Thoracic aorta (tissue), 2 donors: ENCODE measurements around the gene ATRN. TPM values are rescaled to one million over a fixed set of nuclear protein-coding genes. Genes with fewer than 3 reads are reported as not detected.

Experiments
- ATAC-seq: fragments of 150-250 bp; one replicate; pipeline ENCODE4 v1.8.0; 2017; ENCODE audit warnings: low read depth; ENCODE audit not compliant: insufficient number of reproducible peaks, low FRiP score
- DNase-seq: peaks from one replicate; pipeline ENCODE4 v3.0.0-alpha.2; 2020; ENCODE audit warnings: low spot score
- H3K27ac ChIP-seq, 2 donors: fragments of 200-600 bp; sonication (generic); 1 replicate in 1 of 2; 2 replicates in 1 of 2; pipeline ENCODE4 v1.5.1; 2016; ENCODE audit warnings: mild to moderate bottlenecking in 2 of 2, moderate library complexity in 2 of 2
- H3K27me3 ChIP-seq: fragments of 200-600 bp; sonication (generic); replicated peaks from 2 replicates; pipeline ENCODE4 v1.6.0; 2016; ENCODE audit warnings: mild to moderate bottlenecking; ENCODE audit not compliant: insufficient read depth
- H3K36me3 ChIP-seq: fragments of 200-600 bp; sonication (generic); one replicate; pipeline ENCODE4 v1.5.1; 2016
- H3K4me1 ChIP-seq, 2 donors: fragments of 200-600 bp; sonication (generic); 1 replicate in 1 of 2; 2 replicates in 1 of 2; pipeline versions ENCODE4 v1.5.1 to v1.6.0; 2016; ENCODE audit warnings: low read depth in 2 of 2, mild to moderate bottlenecking in 1 of 2; ENCODE audit not compliant: control insufficient read depth in 1 of 2
- H3K4me3 ChIP-seq: fragments of 200-600 bp; sonication (generic); 2 replicates; pipeline ENCODE4 v1.5.1; 2016; ENCODE audit warnings: mild to moderate bottlenecking
- H3K9me3 ChIP-seq: fragments of 200-600 bp; sonication (generic); 2 replicates; pipeline ENCODE4 v1.5.1; 2016
- total RNA-seq, 2 donors: library from RNA; depleted of rRNA; stranded (reverse); fragments of >200 nt; gene quantifications; one replicate each; pipeline versions ENCODE4 v1.1.0 to v1.2.3, GENCODE V29; 2016
- TF ChIP-seq, protein P1 (sequence below): fragments of 200-600 bp; sonication (generic); IDR thresholded peaks from one replicate; pipeline ENCODE4 v1.5.1; 2019; ENCODE audit warnings: antibody characterized with exemption

Gene ATRN
- total RNA-seq, 2 donors from 2014 or later, result 25.0 to 32.9 TPM

DNA sequence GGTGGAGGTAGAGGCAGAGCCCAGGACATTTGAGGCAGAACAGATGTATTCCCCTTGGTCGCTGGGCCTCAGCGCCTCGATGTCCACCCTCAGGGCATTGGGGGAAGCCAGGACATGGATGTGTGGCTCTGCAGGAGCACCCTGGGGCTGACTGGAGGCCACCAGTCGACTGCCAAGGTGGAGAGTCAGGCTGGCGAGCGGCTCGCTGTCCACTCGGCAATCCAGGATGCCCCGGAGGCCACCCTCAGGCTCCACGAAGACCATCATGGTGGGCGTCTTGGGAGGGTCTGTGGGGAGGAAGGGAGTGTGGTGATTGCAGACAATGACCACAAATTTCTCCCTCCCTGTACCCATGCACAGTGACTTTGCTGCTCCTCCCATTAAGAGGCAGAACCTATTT, 219.2 kb downstream of the ATRN start:
- H3K9me3 ChIP-seq, result no peaks in the 10 kb centered on the region
- DNase-seq (no peak), ATAC-seq (no peak)
- H3K4me3 ChIP-seq, result no peak overlapping the region
- peaks cover 10 to 14% of the 10 kb centered on the region in 2 donors for H3K4me1 ChIP-seq
- TF ChIP-seq, protein P1, sequence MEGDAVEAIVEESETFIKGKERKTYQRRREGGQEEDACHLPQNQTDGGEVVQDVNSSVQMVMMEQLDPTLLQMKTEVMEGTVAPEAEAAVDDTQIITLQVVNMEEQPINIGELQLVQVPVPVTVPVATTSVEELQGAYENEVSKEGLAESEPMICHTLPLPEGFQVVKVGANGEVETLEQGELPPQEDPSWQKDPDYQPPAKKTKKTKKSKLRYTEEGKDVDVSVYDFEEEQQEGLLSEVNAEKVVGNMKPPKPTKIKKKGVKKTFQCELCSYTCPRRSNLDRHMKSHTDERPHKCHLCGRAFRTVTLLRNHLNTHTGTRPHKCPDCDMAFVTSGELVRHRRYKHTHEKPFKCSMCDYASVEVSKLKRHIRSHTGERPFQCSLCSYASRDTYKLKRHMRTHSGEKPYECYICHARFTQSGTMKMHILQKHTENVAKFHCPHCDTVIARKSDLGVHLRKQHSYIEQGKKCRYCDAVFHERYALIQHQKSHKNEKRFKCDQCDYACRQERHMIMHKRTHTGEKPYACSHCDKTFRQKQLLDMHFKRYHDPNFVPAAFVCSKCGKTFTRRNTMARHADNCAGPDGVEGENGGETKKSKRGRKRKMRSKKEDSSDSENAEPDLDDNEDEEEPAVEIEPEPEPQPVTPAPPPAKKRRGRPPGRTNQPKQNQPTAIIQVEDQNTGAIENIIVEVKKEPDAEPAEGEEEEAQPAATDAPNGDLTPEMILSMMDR, result no peak
- no peak overlapping the region for H3K27ac ChIP-seq
- H3K27me3 ChIP-seq, result no peaks in the 10 kb centered on the region
- H3K36me3 ChIP-seq, result no peaks in the 10 kb centered on the region

GRCh38 chr20:3690413-3690812, 219.6 kb downstream of the ATRN start:
- no peak overlapping the region for H3K4me3 ChIP-seq
- H3K9me3 ChIP-seq, result no peaks in the 10 kb centered on the region
- no peaks in the 10 kb centered on the region for H3K27me3 ChIP-seq
- H3K4me1 ChIP-seq, result peaks cover 10 to 14% of the 10 kb centered on the region in 2 donors
- H3K36me3 ChIP-seq, result no peaks in the 10 kb centered on the region
- DNase-seq, result no peak
- H3K27ac ChIP-seq, result no peak overlapping the region
- TF ChIP-seq, protein P1, result no peak
- ATAC-seq, result no peak

DNA sequence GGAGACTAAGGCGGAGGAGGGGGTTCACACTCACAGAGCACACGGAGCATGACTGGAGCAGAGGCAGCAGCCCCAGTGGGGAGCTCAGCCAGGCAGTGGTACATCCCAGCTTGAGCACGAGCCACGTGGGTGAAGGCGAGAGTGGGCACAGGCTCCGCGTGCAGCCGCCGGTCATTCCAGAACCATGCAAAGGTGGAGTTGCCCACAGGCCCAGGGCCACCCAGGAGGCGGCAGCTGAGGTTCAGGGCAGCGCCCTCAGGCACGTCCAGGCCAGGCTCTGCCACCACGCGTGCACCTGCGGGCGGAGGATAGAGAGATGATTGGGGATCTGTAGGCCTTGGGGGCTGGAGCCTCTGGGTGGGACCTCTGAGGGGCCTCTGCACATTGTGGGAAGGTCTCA, 220.5 kb downstream of the ATRN start:
- no peaks in the 10 kb centered on the region for H3K9me3 ChIP-seq
- ATAC-seq, result no peak
- H3K4me1 ChIP-seq, result peaks cover 9 to 13% of the 10 kb centered on the region in 2 donors
- DNase-seq, result no peak
- H3K36me3 ChIP-seq, result no peaks in the 10 kb centered on the region
- no peak overlapping the region for H3K4me3 ChIP-seq
- no peak overlapping the region for H3K27ac ChIP-seq
- TF ChIP-seq, protein P1, result no peak
- H3K27me3 ChIP-seq, result no peaks in the 10 kb centered on the region

DNA sequence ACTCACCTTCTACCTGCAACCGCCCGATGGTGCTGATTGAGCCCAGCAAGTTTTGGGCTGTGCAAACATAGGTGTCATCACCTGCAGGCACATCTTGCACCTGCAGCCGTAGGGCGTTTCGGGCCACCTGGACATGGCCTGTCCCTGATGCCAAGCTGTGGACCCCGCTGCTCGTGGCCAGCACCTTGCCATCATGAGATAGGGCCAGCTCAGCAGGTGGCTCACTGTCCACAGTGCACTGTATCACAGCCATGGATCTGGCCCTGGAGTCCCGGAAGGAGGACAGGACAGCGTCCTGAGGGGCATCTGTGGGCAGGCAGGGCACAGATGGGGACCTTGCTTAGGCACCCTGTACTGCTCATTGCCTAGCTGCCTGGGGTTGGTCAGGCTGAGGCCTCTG, 221.1 kb downstream of the ATRN start:
- no peak for DNase-seq
- no peaks in the 10 kb centered on the region for H3K9me3 ChIP-seq
- TF ChIP-seq, protein P1, result no peak
- H3K36me3 ChIP-seq, result no peaks in the 10 kb centered on the region
- no peak overlapping the region for H3K27ac ChIP-seq
- H3K27me3 ChIP-seq, result no peaks in the 10 kb centered on the region
- H3K4me3 ChIP-seq, result no peak overlapping the region
- no peak for ATAC-seq
- H3K4me1 ChIP-seq, result peaks cover 6 to 7% of the 10 kb centered on the region in 2 donors

DNA sequence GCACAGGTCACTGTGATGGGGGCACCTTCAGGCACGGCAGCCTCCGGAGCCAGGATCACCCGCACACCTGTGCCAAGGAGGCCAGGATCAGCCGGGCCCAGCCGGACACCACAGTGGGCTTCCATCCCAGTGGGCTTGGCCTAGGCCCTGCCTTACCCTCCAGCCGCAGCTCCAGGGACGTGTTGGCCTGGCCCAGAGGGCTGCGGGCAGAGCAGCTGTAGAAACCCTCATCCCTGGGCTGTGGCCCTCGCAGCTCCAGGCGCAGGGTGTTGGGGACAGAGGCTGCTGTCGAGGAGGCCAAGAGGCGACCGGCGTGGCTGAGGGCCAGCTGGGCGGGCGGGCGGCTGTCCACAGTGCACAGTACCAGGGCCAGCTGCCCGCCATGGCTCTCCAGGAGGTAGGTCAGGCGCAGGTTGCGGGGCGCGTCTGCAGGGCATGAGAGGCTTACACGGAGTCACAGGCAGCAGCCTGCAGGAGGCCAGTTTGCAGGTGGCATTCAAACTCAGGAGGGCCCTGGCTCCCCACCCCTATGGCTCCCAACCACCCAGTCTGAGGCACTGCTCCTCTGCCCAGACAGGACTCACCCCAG, 222.0 kb downstream of the ATRN start:
- Histone ChIP-seq H3K27me3 (no peaks in the 10 kb centered on the region), H3K4me3 (no peak overlapping the region), H3K27ac (no peak overlapping the region), H3K36me3 (no peaks in the 10 kb centered on the region), H3K4me1 (no peaks in the 10 kb centered on the region), H3K9me3 (no peaks in the 10 kb centered on the region)
- no peak for DNase-seq
- TF ChIP-seq, protein P1, result no peak
- no peak for ATAC-seq
